Body of pancreas (tissue), 4 donors: ENCODE measurements around the gene ZC3H12D.

Experiments
- CTCF ChIP-seq, 7 experiments: fragments of 450-650 bp in 4 of 7; fragments of 200-600 bp in 3 of 7; sonication (generic) in 3 of 7; IDR thresholded peaks; one replicate each; pipeline ENCODE4 v1.5.1; 2016 to 2019; ENCODE audit warnings: antibody characterized with exemption in 7 of 7
- POLR2A ChIP-seq, 3 donors: fragments of 450-650 bp; IDR thresholded peaks; one replicate each; pipeline ENCODE4 v1.6.1; 2016; ENCODE audit warnings: antibody characterized with exemption in 3 of 3, mild to moderate bottlenecking in 2 of 3

DNA sequence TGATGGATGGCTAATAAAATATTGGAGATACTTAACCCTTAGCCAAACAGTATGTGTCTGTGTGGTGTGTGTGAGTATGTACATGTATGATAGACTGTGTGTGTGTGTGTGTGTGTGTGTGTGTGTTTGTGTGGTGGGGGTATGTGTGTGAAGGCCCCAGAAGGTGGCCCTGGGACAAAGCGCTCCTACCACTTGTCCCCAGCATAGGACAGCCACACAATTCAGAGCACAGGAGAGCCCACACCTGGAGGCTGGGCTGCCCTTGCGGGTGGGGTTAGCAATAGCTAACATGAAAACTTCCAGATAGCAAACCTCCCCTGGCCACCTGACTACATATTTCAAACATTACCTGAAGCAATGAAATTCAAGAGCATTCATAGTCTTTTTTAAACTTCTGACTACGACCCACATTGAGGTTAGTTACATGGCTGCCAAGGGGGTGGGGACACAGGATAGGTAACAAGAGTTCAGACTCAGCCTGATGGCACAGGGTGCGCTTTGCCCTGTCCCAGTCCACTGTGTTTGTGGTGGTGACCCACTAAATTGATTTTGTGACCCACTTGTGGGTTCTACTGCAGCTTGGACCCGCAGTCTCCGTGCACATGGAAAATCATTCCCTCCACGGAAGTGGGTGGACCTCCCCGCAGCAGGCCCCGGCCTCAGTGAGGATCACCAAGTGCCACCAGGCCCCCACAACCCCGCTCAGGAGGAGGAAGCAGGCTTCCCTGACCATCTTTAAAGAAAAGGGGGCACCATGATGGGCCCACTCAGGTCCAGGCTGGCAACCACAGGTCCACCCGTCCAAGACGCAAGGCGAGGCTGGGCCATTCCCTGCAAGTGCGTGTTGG is 34.8 kb downstream of the ZC3H12D start:
- TF ChIP-seq CTCF (IDR thresholded peaks at IDR 0.05) (no peak), POLR2A (IDR thresholded peaks at IDR 0.05) (no peak)
